ENCODE measurements around the gene TRPM1. TPM values are rescaled to one million over a fixed set of nuclear protein-coding genes. Genes with fewer than 3 reads are reported as not detected.
A peak's percentile ranks its signal among the peaks of the same experiment; 100 is the strongest.

The TRPM1 gene
- total RNA-seq, 2 donors from 2014 or later, result not detected

GRCh38 chr15:31129769-31130303, 28.3 kb upstream of the TRPM1 start:
- intact Hi-C loops (cut with DNase I), result loop anchor here (5.0 to 10.0 kb wide), 2 partner anchors 145 to 223 kb away; no protein-coding TSS in a partner anchor
- H3K27ac ChIP-seq, result no peak overlapping the region

GRCh38 chr15:31128919-31129768, 27.6 kb upstream of the TRPM1 start:
- TF ChIP-seq CTCF (IDR thresholded peaks at IDR 0.05), result peak; percentile 90
- Histone ChIP-seq H3K27ac (no peak overlapping the region), H3K27me3 (no peaks in the 10 kb centered on the region), H3K9me3 (no peaks in the 10 kb centered on the region), H3K4me3 (no peak overlapping the region), H3K9ac (ENCODE audit: low read depth in 2 of 2, low read length in 2 of 2) (no peak overlapping the region), H3K36me3 (no peaks in the 10 kb centered on the region), H3K4me1 (no peaks in the 10 kb centered on the region)
- peak; percentile 81 for DNase-seq
- intact Hi-C loops (cut with DNase I), result loop anchor here (5.0 to 10.0 kb wide), 2 partner anchors 144 to 222 kb away; no protein-coding TSS in a partner anchor

More at GRCh38 chr15:31129769-31130303, 28.3 kb upstream of the TRPM1 start:
- TF ChIP-seq CTCF (IDR thresholded peaks at IDR 0.05), result no peak
- no peaks in the 10 kb centered on the region for H3K9me3 ChIP-seq
- no peaks in the 10 kb centered on the region for H3K36me3 ChIP-seq
- no peaks in the 10 kb centered on the region for H3K27me3 ChIP-seq
- no peak for DNase-seq
- no peaks in the 10 kb centered on the region for H3K4me1 ChIP-seq
- no peak overlapping the region for H3K4me3 ChIP-seq
- no peak overlapping the region for H3K9ac ChIP-seq (ENCODE audit: low read depth in 2 of 2, low read length in 2 of 2)

- intact Hi-C loops (cut with DNase I), result loop anchor here (5.0 to 10.0 kb wide), 2 partner anchors 144 to 221 kb away; no protein-coding TSS in a partner anchor
- no peak for TF ChIP-seq CTCF (IDR thresholded peaks at IDR 0.05)
These were observed 27.0 kb upstream of the TRPM1 start for GRCh38 chr15:31128477-31128876.

GRCh38 chr15:31127596-31128261, 26.2 kb upstream of the TRPM1 start:
- TF ChIP-seq CTCF (IDR thresholded peaks at IDR 0.05), result no peak
- no peaks in the 10 kb centered on the region for H3K27me3 ChIP-seq
- no peak overlapping the region for H3K27ac ChIP-seq
- no peak overlapping the region for H3K4me3 ChIP-seq
- H3K4me1 ChIP-seq, result no peaks in the 10 kb centered on the region
- no peaks in the 10 kb centered on the region for H3K9me3 ChIP-seq
- no peak overlapping the region for H3K9ac ChIP-seq (ENCODE audit: low read depth in 2 of 2, low read length in 2 of 2)
- DNase-seq, result no peak
- intact Hi-C loops (cut with DNase I), result loop anchor here (5.0 to 10.0 kb wide), 2 partner anchors 143 to 220 kb away; no protein-coding TSS in a partner anchor
- H3K36me3 ChIP-seq, result no peaks in the 10 kb centered on the region

More at GRCh38 chr15:31128477-31128876, 27.0 kb upstream of the TRPM1 start:
- DNase-seq, result no peak
- Histone ChIP-seq H3K27ac (no peak overlapping the region), H3K4me3 (no peak overlapping the region), H3K9me3 (no peaks in the 10 kb centered on the region), H3K9ac (ENCODE audit: low read depth in 2 of 2, low read length in 2 of 2) (no peak overlapping the region), H3K36me3 (no peaks in the 10 kb centered on the region), H3K27me3 (no peaks in the 10 kb centered on the region), H3K4me1 (no peaks in the 10 kb centered on the region)

- Histone ChIP-seq H3K9me3 (no peaks in the 10 kb centered on the region), H3K27me3 (no peaks in the 10 kb centered on the region), H3K4me1 (no peaks in the 10 kb centered on the region), H3K9ac (ENCODE audit: low read depth in 2 of 2, low read length in 2 of 2) (no peak overlapping the region), H3K36me3 (no peaks in the 10 kb centered on the region), H3K27ac (no peak overlapping the region), H3K4me3 (no peak overlapping the region)
- no peak for TF ChIP-seq CTCF (IDR thresholded peaks at IDR 0.05)
- intact Hi-C loops (cut with DNase I), result loop anchor here (5.0 to 10.0 kb wide), 2 partner anchors 140 to 218 kb away; no protein-coding TSS in a partner anchor
- no peak for DNase-seq
These were observed 23.5 kb upstream of the TRPM1 start for GRCh38 chr15:31125061-31125460.
